Colonic mucosa (tissue), 4 donors: ENCODE measurements around the gene ADA. TPM values are rescaled to one million over a fixed set of nuclear protein-coding genes. Genes with fewer than 3 reads are reported as not detected.

Source experiments
- DNase-seq: peaks from one replicate; pipeline ENCODE4 v3.0.0-alpha.2; 2020
- H3K27ac ChIP-seq: fragments of 200-600 bp; one replicate; pipeline ENCODE4 v1.8.0; 2021
- H3K27me3 ChIP-seq: fragments of 200-600 bp; one replicate; pipeline ENCODE4 v1.8.0; 2021
- H3K36me3 ChIP-seq: fragments of 200-600 bp; one replicate; pipeline ENCODE4 v1.8.0; 2021
- H3K4me1 ChIP-seq: fragments of 200-600 bp; one replicate; pipeline ENCODE4 v1.8.0; 2021; ENCODE audit warnings: mild to moderate bottlenecking
- H3K4me3 ChIP-seq: fragments of 200-600 bp; one replicate; pipeline ENCODE4 v1.8.0; 2021
- H3K9ac ChIP-seq, 2 donors: one replicate each; pipeline ENCODE4 v1.7.0; 2013; ENCODE audit warnings: control low read depth in 2 of 2, low read depth in 2 of 2, low read length in 2 of 2
- H3K9me3 ChIP-seq: fragments of 200-600 bp; one replicate; pipeline ENCODE4 v1.8.0; 2021
- intact Hi-C: fragments of 100-400 bp; cut with DNase I; formaldehyde crosslinking; loops from one replicate; pipeline ENCODE4 v1.14.1; 2022
- total RNA-seq, 2 donors: library from RNA; stranded (reverse); fragmentation: NEBNext Ultra II Directional in 1 of 2; extraction: Animal tissue kit (Norgen Biotek cat#: 25700) in 1 of 2; gene quantifications; one replicate each; pipeline ENCODE4 v1.2.1, GENCODE V29; 2021
- TF ChIP-seq, protein P1 (sequence below): fragments of 200-600 bp; IDR thresholded peaks from one replicate; pipeline ENCODE4 v1.8.0; 2022; ENCODE audit warnings: antibody characterized with exemption, mild to moderate bottlenecking
- donor health status: healthy.
- donor health status: DM: no; HTN: no; CAD: no.
- donor health status: DM: no; HTN: no; CAD: no.

ADA gene
- total RNA-seq, 2 donors from 2014 or later = 2.4 to 4.5 TPM

DNA sequence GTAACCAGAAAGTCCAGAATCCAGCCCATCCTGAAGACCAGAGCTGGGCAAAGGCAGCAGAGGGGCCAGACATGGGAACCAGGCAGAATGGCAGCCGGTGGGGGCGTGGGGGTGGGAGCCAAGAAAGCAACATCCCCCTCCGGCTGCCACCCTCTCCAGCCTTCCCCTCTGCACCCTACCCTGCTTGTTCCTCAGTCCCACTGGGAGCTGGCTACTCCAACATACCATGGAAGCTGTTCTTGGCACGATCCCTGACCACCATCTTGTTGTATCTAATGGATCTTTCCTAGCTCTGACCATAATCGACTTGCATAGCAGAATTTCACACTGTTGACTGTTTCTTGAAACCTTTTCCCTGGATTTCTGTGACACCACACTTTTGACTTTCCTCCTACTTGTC lies 30.2 kb downstream of the ADA start:
- Histone ChIP-seq H3K9me3 (no peaks in the 10 kb centered on the region), H3K27ac (no peak overlapping the region), H3K36me3 (no peaks in the 10 kb centered on the region), H3K4me3 (no peak overlapping the region), H3K27me3 (no peaks in the 10 kb centered on the region), H3K4me1 (no peaks in the 10 kb centered on the region), H3K9ac (no peak overlapping the region)
- intact Hi-C loops = no loop called here
- TF ChIP-seq, protein P1, sequence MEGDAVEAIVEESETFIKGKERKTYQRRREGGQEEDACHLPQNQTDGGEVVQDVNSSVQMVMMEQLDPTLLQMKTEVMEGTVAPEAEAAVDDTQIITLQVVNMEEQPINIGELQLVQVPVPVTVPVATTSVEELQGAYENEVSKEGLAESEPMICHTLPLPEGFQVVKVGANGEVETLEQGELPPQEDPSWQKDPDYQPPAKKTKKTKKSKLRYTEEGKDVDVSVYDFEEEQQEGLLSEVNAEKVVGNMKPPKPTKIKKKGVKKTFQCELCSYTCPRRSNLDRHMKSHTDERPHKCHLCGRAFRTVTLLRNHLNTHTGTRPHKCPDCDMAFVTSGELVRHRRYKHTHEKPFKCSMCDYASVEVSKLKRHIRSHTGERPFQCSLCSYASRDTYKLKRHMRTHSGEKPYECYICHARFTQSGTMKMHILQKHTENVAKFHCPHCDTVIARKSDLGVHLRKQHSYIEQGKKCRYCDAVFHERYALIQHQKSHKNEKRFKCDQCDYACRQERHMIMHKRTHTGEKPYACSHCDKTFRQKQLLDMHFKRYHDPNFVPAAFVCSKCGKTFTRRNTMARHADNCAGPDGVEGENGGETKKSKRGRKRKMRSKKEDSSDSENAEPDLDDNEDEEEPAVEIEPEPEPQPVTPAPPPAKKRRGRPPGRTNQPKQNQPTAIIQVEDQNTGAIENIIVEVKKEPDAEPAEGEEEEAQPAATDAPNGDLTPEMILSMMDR = no peak
- no peak for DNase-seq

DNA sequence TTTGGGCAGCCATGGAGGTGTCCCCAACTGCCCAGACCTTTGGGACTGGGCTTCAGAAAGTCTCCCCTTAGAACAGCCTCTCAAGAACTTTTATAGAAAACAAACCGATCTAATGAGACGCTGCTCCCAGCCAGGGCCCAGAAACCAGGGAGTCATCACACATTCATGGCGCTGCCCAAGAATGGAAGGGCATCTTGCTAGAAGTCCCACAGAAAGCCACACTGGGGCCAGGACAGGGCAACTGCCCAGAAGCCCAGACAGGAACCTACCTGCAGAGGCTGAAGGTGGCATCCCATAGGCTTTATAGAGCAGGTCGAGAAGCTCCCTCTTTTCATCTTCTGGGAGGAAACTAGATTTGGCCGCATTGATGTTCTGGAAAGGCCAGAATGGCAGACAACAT lies 31.5 kb downstream of the ADA start:
- Histone ChIP-seq H3K4me1 (no peaks in the 10 kb centered on the region), H3K9ac (no peak overlapping the region), H3K9me3 (no peaks in the 10 kb centered on the region), H3K27ac (no peak overlapping the region), H3K4me3 (no peak overlapping the region), H3K36me3 (no peaks in the 10 kb centered on the region), H3K27me3 (no peaks in the 10 kb centered on the region)
- intact Hi-C loops = no loop called here
- TF ChIP-seq, protein P1 = no peak
- no peak for DNase-seq

DNA sequence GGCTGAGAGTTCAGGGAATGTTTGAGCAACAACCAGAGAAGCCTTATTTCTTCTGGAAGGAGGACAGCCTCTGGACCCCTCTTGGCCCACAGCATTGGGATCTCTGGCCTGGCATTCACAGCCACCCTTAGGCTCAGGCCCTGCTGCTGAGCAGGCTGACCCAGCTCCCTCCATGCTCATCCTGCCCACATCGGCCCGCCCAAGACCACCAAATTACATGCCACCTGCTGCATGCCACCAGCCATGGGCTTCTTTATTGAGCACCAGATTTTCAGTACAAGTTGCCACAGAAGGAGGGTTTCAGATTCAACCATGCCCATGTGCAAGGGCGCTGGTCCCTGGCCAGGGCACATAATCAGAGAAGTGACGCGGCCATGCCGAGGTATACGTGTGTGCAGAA lies 32.2 kb downstream of the ADA start:
- intact Hi-C loops = loop anchor here (10.0 kb wide), 1 partner anchor 404 kb away; the partner anchor contains the start of gene OSER1

DNA sequence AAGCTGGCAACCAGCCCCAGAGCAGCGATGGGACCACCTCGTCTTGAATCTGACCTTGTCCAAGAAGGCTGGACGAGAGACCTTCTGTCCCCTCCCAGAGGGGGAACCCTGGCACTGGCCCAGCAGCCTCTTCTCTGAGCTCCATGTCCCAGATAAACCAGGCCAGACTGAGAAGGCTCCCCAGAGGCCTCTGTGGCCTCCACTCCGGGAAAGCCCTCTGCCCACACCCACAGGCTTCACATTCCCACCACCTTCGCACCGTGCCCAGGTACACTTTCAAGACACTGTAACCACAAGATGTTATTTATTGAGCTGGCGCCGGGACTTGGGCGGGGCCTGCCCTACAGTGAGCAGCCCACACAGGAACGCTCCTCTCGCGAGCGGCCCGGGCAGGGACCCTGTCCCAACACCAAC lies 33.2 kb downstream of the ADA start:
- H3K27ac ChIP-seq = no peak overlapping the region
- no peak overlapping the region for H3K9ac ChIP-seq
- no peaks in the 10 kb centered on the region for H3K36me3 ChIP-seq

More for the DNA sequence above, 32.2 kb downstream of the ADA start:
- Histone ChIP-seq H3K9ac (no peak overlapping the region), H3K27ac (no peak overlapping the region), H3K27me3 (no peaks in the 10 kb centered on the region), H3K4me1 (no peaks in the 10 kb centered on the region), H3K36me3 (no peaks in the 10 kb centered on the region), H3K9me3 (no peaks in the 10 kb centered on the region), H3K4me3 (no peak overlapping the region)
- no peak for DNase-seq
- TF ChIP-seq, protein P1 = no peak

DNA sequence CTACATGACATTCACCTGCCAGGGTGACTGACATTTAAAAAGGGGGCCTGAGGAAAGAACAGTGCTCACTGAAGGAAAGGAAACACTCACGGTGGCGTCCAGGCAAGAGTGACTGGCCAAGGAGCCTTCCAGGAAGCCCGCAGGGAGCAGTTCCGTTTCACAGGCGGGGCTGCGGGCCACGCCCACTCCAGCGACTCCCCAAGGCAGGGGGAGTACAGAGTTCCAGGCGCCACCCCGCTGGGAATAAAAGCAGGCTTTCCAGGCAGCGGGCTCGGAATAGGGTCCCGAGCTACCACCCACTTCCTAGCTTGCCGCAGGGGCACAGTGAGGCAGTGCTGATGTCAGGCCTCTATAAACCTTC lies 34.9 kb downstream of the ADA start:
- peak; percentile 53 for DNase-seq
- Histone ChIP-seq H3K27me3 (no peaks in the 10 kb centered on the region), H3K9ac (no peak overlapping the region), H3K9me3 (no peaks in the 10 kb centered on the region), H3K27ac (no peak overlapping the region), H3K4me3 (no peak overlapping the region), H3K4me1 (no peaks in the 10 kb centered on the region), H3K36me3 (no peaks in the 10 kb centered on the region)
- intact Hi-C loops = loop anchor here (10.0 kb wide), 1 partner anchor 402 kb away; the partner anchor contains the start of gene OSER1
- TF ChIP-seq, protein P1 = no peak

More for the DNA sequence above, 33.2 kb downstream of the ADA start:
- TF ChIP-seq, protein P1 = no peak
- no peaks in the 10 kb centered on the region for H3K27me3 ChIP-seq
- H3K4me1 ChIP-seq = no peaks in the 10 kb centered on the region
- intact Hi-C loops = loop anchor here (10.0 kb wide), 1 partner anchor 404 kb away; the partner anchor contains the start of gene OSER1
- H3K9me3 ChIP-seq = no peaks in the 10 kb centered on the region
- H3K4me3 ChIP-seq = no peak overlapping the region
- DNase-seq = no peak
